Pancreas (tissue), 10 donors: ENCODE results near the gene DCAF6. TPM values are rescaled to one million over a fixed set of nuclear protein-coding genes. Genes with fewer than 3 reads are reported as not detected.

Experiments
- ATAC-seq, 4 donors: fragments of 200-7000 bp; cut with Tn5 transposase; one replicate each; pipeline versions ENCODE4 v1.8.0 to v1.9.1; 2020; ENCODE audit warnings: mild to moderate bottlenecking in 4 of 4, moderate library complexity in 4 of 4
- DNase-seq, 6 donors: peaks; one replicate each; pipeline ENCODE4 v3.0.0-alpha.2; 2020
- FAIRE-seq: peaks from 2 replicates; lab custom pipeline; 2012; peaks lifted over from hg19 to GRCh38; lab: Jason Lieb, UNC
- H3K27ac ChIP-seq, 4 donors: fragments of 200-600 bp; sonication (generic); 1 replicate in 3 of 4; 2 replicates in 1 of 4; pipeline versions ENCODE4 v1.5.0 to v1.8.0; 2020
- H3K27me3 ChIP-seq, 4 donors: fragments of 200-600 bp; one replicate each; pipeline ENCODE4 v1.8.0; 2021
- H3K36me3 ChIP-seq, 3 donors: fragments of 200-600 bp; sonication (generic) in 1 of 3; one replicate each; pipeline versions ENCODE4 v1.5.0 to v1.8.0; 2020 to 2021
- H3K4me1 ChIP-seq, 3 donors: fragments of 200-600 bp; one replicate each; pipeline ENCODE4 v1.8.0; 2021
- H3K4me3 ChIP-seq, 4 donors: fragments of 200-600 bp; sonication (generic) in 2 of 4; one replicate each; pipeline versions ENCODE4 v1.5.0 to v1.8.0; 2020 to 2021
- H3K9me3 ChIP-seq, 4 donors: fragments of 200-600 bp; one replicate each; pipeline ENCODE4 v1.8.0; 2021
- WGBS, 2 donors: extraction: QIAGEN DNeasy Blood & Tissue Kit; methylation state at CpG; one replicate each; pipeline ENCODE4 v1.1.7; 2013; 5-methylcytosine and 5-hydroxymethylcytosine counted together
- intact Hi-C, 3 donors: fragments of 100-400 bp; cut with DNase I; formaldehyde crosslinking; loops; one replicate each; pipeline versions ENCODE4 v1.11.1 to v1.14.2; 2022
- polyA plus RNA-seq, 2 donors: library from polyadenylated mRNA; stranded (reverse); fragments of 200-250 nt; gene quantifications; one replicate each; pipeline ENCODE4 v1.2.3, GENCODE V29; 2013
- total RNA-seq, 6 donors: library from RNA; stranded (reverse); fragmentation: NEBNext Ultra II Directional in 4 of 6; extraction: Animal tissue kit (Norgen Biotek cat#: 25700) in 4 of 6; gene quantifications; one replicate each; pipeline versions ENCODE4 v1.2.1 to v1.2.4, GENCODE V29; 2021 to 2023
- TF ChIP-seq, protein P1 (sequence below), 4 donors: fragments of 200-600 bp; sonication (generic) in 3 of 4; IDR thresholded peaks; one replicate each; pipeline versions ENCODE4 v1.5.0 to v1.8.0; 2021; ENCODE audit warnings: antibody characterized with exemption in 4 of 4
- donor health status: healthy with polysubstance abuse.
- donor health status: DM: no; HTN: no; CAD: no; lungs with moderate emphysema.
- donor health status: DM: no; HTN: no; CAD: no.
- donor health status: control.
- donor health status: control.
- donor health status: Bipolar disorder and iron deficiency.
- donor health status: DM: yes; HTN: yes; CAD: no.
- donor health status: DM: no; HTN: no; CAD: no.
- donor health status: DM: no; HTN: no; CAD: no.
- donor health status: DM: yes; HTN: yes; CAD: no.

DCAF6 gene
- total and polyA plus RNA-seq, 8 donors: 11.4 to 31.9 (median 20.0) TPM

DNA sequence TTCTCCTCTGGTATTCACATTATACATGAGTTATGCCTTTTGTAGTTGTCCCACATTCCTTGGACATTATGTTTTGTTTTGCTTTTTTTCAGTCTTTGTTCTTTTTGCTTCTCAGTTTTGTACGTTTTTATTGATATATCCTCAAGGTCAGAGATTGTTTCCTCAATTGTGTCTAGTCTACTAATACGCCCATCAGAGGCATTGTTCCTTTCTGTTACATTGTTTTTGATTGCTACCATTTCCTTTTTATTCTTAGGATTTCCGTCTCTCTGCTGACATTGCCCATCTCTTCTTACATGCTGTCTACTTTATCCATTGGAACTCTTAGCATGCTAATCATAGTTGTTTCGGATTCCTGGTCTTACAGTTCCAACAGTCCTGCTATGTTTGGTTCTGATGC, 28.2 kb downstream of the DCAF6 start:
- FAIRE-seq (no peak), DNase-seq (no peak), ATAC-seq (no peak)
- no peak overlapping the region for H3K4me3 ChIP-seq
- H3K36me3 ChIP-seq: no peaks in the 10 kb centered on the region
- H3K9me3 ChIP-seq: no peaks in the 10 kb centered on the region
- intact Hi-C loops: no loop called here
- no peaks in the 10 kb centered on the region for H3K27me3 ChIP-seq
- TF ChIP-seq, protein P1, sequence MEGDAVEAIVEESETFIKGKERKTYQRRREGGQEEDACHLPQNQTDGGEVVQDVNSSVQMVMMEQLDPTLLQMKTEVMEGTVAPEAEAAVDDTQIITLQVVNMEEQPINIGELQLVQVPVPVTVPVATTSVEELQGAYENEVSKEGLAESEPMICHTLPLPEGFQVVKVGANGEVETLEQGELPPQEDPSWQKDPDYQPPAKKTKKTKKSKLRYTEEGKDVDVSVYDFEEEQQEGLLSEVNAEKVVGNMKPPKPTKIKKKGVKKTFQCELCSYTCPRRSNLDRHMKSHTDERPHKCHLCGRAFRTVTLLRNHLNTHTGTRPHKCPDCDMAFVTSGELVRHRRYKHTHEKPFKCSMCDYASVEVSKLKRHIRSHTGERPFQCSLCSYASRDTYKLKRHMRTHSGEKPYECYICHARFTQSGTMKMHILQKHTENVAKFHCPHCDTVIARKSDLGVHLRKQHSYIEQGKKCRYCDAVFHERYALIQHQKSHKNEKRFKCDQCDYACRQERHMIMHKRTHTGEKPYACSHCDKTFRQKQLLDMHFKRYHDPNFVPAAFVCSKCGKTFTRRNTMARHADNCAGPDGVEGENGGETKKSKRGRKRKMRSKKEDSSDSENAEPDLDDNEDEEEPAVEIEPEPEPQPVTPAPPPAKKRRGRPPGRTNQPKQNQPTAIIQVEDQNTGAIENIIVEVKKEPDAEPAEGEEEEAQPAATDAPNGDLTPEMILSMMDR (IDR thresholded peaks at IDR 0.05): no peak
- H3K4me1 ChIP-seq: peaks cover 0 to 5% (median 0%) of the 10 kb centered on the region in 3 donors
- WGBS, 2 donors: 73 to 74% methylated on average over 4 of the region's 4 CpGs
- H3K27ac ChIP-seq: no peak overlapping the region

DNA sequence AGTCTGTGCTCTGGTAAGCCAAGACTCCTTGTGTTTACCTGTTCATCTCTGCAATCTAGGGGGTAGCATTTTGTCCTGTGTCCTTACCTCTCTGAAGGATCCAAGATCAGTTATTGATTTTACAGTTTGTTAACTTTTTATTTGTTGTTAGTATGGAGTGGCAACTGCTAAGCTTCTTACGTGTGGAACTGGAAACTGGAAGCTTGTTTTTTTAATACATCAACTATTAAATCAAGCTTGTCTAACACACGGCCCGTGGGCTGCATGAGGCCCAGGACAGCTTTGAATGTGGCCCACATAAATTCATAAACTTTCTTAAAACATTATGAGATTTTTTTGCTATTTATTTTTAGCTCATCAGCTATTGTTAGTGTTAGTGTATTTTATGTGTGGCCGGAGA, 29.6 kb downstream of the DCAF6 start:
- peak in 1 of 4 donors; percentile 34 for ATAC-seq
- 31 to 35% methylated on average over 4 of the region's 4 CpGs for WGBS, 2 donors
- TF ChIP-seq, protein P1 (IDR thresholded peaks at IDR 0.05): no peak

DNA sequence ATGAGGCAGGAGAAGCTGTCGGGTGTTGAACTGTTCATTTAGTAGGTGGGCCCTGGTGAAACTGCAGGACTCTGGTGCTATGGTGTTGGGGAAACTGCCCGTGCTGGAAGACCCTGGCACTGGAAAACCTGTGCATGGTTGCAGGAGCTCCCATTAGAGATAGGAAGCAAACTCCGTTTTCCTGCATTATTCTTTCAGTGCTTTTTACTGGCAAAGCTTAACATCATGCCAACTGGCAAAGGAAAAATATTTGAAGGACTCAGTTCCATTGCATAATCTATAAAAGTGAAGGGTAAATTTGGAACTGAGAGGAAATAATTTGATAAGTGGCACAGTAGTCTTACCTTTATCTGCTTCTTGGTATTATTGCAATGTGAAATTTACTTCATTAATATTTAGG, 32.1 kb downstream of the DCAF6 start:
- FAIRE-seq (no peak), ATAC-seq (no peak), DNase-seq (no peak)
- Histone ChIP-seq H3K36me3 (no peaks in the 10 kb centered on the region), H3K4me1 (peaks cover 0 to 5% (median 0%) of the 10 kb centered on the region in 3 donors), H3K9me3 (no peaks in the 10 kb centered on the region), H3K4me3 (no peak overlapping the region), H3K27me3 (no peaks in the 10 kb centered on the region), H3K27ac (no peak overlapping the region)
- 61 to 69% methylated on average over 3 of the region's 3 CpGs for whole genome bisulfite sequencing, 2 donors
- TF ChIP-seq, protein P1 (IDR thresholded peaks at IDR 0.05): no peak
- intact Hi-C loops: no loop called here

More for the DNA sequence above, 29.6 kb downstream of the DCAF6 start:
- FAIRE-seq: no peak
- Histone ChIP-seq H3K4me1 (peaks cover 0 to 5% (median 0%) of the 10 kb centered on the region in 3 donors), H3K4me3 (no peak overlapping the region), H3K9me3 (no peaks in the 10 kb centered on the region), H3K36me3 (no peaks in the 10 kb centered on the region), H3K27ac (no peak overlapping the region), H3K27me3 (no peaks in the 10 kb centered on the region)
- intact Hi-C loops: no loop called here
- DNase-seq: no peak

DNA sequence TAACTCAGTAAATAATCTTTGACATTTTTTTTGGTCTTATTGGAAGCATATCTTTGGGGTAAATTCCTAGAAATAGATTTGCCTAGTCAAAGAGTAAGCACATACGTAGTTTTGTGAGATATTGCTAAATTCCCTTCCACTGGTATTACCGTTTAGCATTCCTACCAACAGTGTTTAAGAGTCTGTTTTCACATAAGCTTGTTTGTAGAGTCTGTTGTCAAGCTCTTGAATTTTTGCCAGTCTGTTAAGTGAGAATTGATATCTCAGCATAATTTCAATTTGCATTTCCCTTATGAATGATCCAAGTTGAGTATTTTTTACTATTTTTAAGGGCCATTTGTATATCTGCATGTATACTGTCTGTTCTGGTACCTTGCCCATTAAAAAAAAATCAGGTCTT, 37.3 kb downstream of the DCAF6 start:
- Histone ChIP-seq H3K36me3 (peaks cover 0 to 10% (median 2%) of the 10 kb centered on the region in 3 donors), H3K27ac (no peak overlapping the region), H3K9me3 (no peaks in the 10 kb centered on the region), H3K4me3 (no peak overlapping the region), H3K4me1 (no peaks in the 10 kb centered on the region), H3K27me3 (no peaks in the 10 kb centered on the region)
- TF ChIP-seq, protein P1 (IDR thresholded peaks at IDR 0.05): no peak
- 47 to 51% methylated on average over 2 of the region's 2 CpGs for WGBS, 2 donors
- ATAC-seq (no peak), DNase-seq (no peak), FAIRE-seq (no peak)
- intact Hi-C loops: no loop called here

DNA sequence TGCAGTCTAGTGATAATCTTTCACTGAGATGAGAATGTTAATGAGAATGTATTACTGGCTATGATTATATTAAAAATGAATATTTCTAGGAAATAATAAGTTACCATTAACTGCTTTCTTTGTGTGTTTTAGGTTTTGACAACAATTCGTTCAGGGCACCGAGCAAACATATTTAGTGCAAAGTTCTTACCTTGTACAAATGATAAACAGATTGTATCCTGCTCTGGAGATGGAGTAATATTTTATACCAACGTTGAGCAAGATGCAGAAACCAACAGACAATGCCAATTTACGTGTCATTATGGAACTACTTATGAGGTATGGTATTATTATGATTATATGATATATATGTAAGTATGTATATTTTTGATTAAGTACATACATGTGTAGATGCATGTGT, 38.2 kb downstream of the DCAF6 start:
- no peak for ATAC-seq

More for the DNA sequence above, 38.2 kb downstream of the DCAF6 start:
- intact Hi-C loops: no loop called here
- DNase-seq (no peak), FAIRE-seq (no peak)
- Histone ChIP-seq H3K36me3 (peaks cover 0 to 10% (median 2%) of the 10 kb centered on the region in 3 donors), H3K4me3 (no peak overlapping the region), H3K4me1 (no peaks in the 10 kb centered on the region), H3K9me3 (no peaks in the 10 kb centered on the region), H3K27ac (no peak overlapping the region), H3K27me3 (no peaks in the 10 kb centered on the region)
- 50 to 53% methylated on average over 4 of the region's 4 CpGs for WGBS, 2 donors
- TF ChIP-seq, protein P1 (IDR thresholded peaks at IDR 0.05): no peak
